HCT116 (cell line): ENCODE measurements around the gene TULP4. TPM values are rescaled to one million over a fixed set of nuclear protein-coding genes. Genes with fewer than 3 reads are reported as not detected.

Experiments used
- ATAC-seq: fragments of 200-7000 bp; cut with Tn5 transposase; 2 replicates; pipeline ENCODE4 v1.9.1; 2020; ENCODE audit warnings: mild to moderate bottlenecking, moderate library complexity
- BruUV-seq: library from RNA; stranded (reverse); fragments of 400-500 nt; replicated peaks from 2 replicates; lab custom pipeline; 2021; lab: Mats Ljungman, UMichigan
- CTCF ChIA-PET: fragments of 300-600 bp; sonication (Branson Sonifier 250); formaldehyde crosslinking; loops from one replicate; lab custom pipeline; 2021; ENCODE audit warnings: antibody characterized with exemption; lab: Charles Lee
- POLR2A ChIA-PET: fragments of 300-600, 350-600 bp; sonication (Branson Sonifier 250); formaldehyde crosslinking; loops from one replicate; lab custom pipeline; 2021; ENCODE audit warnings: antibody characterized with exemption; lab: Charles Lee
- RAD21 ChIA-PET, 2 experiments: fragments of 300-600 bp; sonication (Branson Sonifier 250); formaldehyde crosslinking; loops; one replicate each; lab custom pipeline; 2023; ENCODE audit warnings: low total read pairs in 2 of 2; ENCODE audit not compliant: uncharacterized antibody in 2 of 2, unreplicated experiment in 2 of 2, low non-redundant PET in 1 of 2; lab: Charles Lee
- DNase-seq: peaks from one replicate; pipeline ENCODE4 v3.0.0-alpha.2; 2010; ENCODE audit warnings: low read depth, low spot score
- H2AFZ ChIP-seq: fragments of 200-600 bp; shearing (Covaris generic), sonication (generic); 2 replicates; pipeline ENCODE4 v1.6.1; 2017; ENCODE audit warnings: low read depth, mixed run types, mixed read lengths, antibody characterized with exemption, low read length; ENCODE audit not compliant: poor library complexity, severe bottlenecking
- H3K27ac ChIP-seq: 2 replicates; pipeline ENCODE4 v1.5.1; 2012; ENCODE audit warnings: low read depth, low read length
- H3K27me3 ChIP-seq: fragments of 200-600 bp; sonication (generic); 2 replicates; pipeline ENCODE4 v1.6.1; 2016; ENCODE audit warnings: mixed run types, low read length, mixed read lengths; ENCODE audit not compliant: insufficient read depth
- H3K36me3 ChIP-seq, 2 experiments: fragments of 200-500 bp in 1 of 2; fragments of 200-600 bp in 1 of 2; sonication (Bioruptor generic) in 1 of 2; sonication (generic) in 1 of 2; 2 replicates each; pipeline versions ENCODE4 v1.5.1 to v1.6.1; 2014 to 2016; ENCODE audit warnings: low read length in 2 of 2, inconsistent platforms in 1 of 2, mixed read lengths in 1 of 2, mixed run types in 1 of 2; ENCODE audit not compliant: insufficient read depth in 2 of 2, control insufficient read depth in 1 of 2
- H3K4me1 ChIP-seq, 2 experiments: fragments of 200-600 bp in 1 of 2; sonication (generic) in 1 of 2; 2 replicates each; pipeline versions ENCODE4 v1.5.1 to v1.6.1; 2012 to 2017; ENCODE audit warnings: low read length in 2 of 2, inconsistent platforms in 1 of 2, mild to moderate bottlenecking in 1 of 2, mixed read lengths in 1 of 2, mixed run types in 1 of 2, moderate library complexity in 1 of 2; ENCODE audit not compliant: insufficient read depth in 2 of 2, control insufficient read depth in 1 of 2
- H3K4me2 ChIP-seq: fragments of 200-600 bp; sonication (generic); 2 replicates; pipeline ENCODE4 v1.6.1; 2017; ENCODE audit warnings: mixed run types, low read length, mixed read lengths
- H3K4me3 ChIP-seq, 2 experiments: fragments of 200-600 bp in 1 of 2; sonication (generic) in 1 of 2; replicated peaks in 1 of 2; 2 replicates each; pipeline ENCODE4 v1.5.1; 2011 to 2016; ENCODE audit warnings: low read length in 2 of 2, control low read depth in 1 of 2, low read depth in 1 of 2, mild to moderate bottlenecking in 1 of 2, mixed read lengths in 1 of 2, mixed run types in 1 of 2
- H3K79me2 ChIP-seq: fragments of 200-600 bp; sonication (generic); 2 replicates; pipeline ENCODE4 v1.6.1; 2017; ENCODE audit warnings: mild to moderate bottlenecking, mixed run types, low read length, moderate library complexity, mixed read lengths; ENCODE audit not compliant: insufficient read depth
- H3K9ac ChIP-seq: fragments of 200-600 bp; sonication (generic); 2 replicates; pipeline ENCODE4 v1.6.1; 2016; ENCODE audit warnings: low read length, mixed read lengths
- H3K9me2 ChIP-seq: fragments of 200-600 bp; sonication (generic), shearing (Covaris generic); 2 replicates; pipeline ENCODE4 v1.6.1; 2017; ENCODE audit warnings: mixed run types, mild to moderate bottlenecking, moderate library complexity; ENCODE audit not compliant: insufficient read depth
- H3K9me3 ChIP-seq, 2 experiments: fragments of 200-500 bp in 1 of 2; fragments of 200-600 bp in 1 of 2; sonication (Bioruptor generic) in 1 of 2; sonication (generic) in 1 of 2; 2 replicates each; pipeline ENCODE4 v1.6.1; 2014 to 2017; ENCODE audit warnings: low read length in 2 of 2, mixed read lengths in 2 of 2, inconsistent platforms in 1 of 2, low read depth in 1 of 2, mild to moderate bottlenecking in 1 of 2, mixed run types in 1 of 2, moderate library complexity in 1 of 2; ENCODE audit not compliant: control insufficient read depth in 1 of 2, insufficient read depth in 1 of 2
- H4K20me1 ChIP-seq: fragments of 200-600 bp; sonication (generic), shearing (Covaris generic); 2 replicates; pipeline ENCODE4 v1.6.1; 2017; ENCODE audit warnings: mixed run types, mild to moderate bottlenecking, moderate library complexity; ENCODE audit not compliant: insufficient read depth
- CBX3 ChIP-seq: IDR thresholded peaks from 2 replicates; pipeline ENCODE4 v1.6.1; 2012; ENCODE audit warnings: low read depth
- CEBPB ChIP-seq: IDR thresholded peaks from 2 replicates; pipeline ENCODE4 v1.6.1; 2012; ENCODE audit warnings: low read depth
- CTCF ChIP-seq, 3 experiments: fragments of 200-600 bp in 1 of 3; sonication (generic) in 1 of 3; IDR thresholded peaks in 2 of 3; conservative IDR thresholded peaks in 1 of 3; 2 replicates each; pipeline ENCODE4 v1.5.1; 2012 to 2017; ENCODE audit warnings: low read depth in 2 of 3, low read length in 2 of 3, antibody characterized with exemption in 1 of 3, borderline replicate concordance in 1 of 3, control low read depth in 1 of 3, mild to moderate bottlenecking in 1 of 3, mixed read lengths in 1 of 3, mixed run types in 1 of 3, moderate library complexity in 1 of 3; ENCODE audit not compliant: insufficient read depth in 1 of 3
- EGR1 ChIP-seq: IDR thresholded peaks from 2 replicates; pipeline ENCODE4 v1.6.1; 2012; ENCODE audit warnings: low read depth
- EZH2 ChIP-seq: fragments of 200-600 bp; sonication (generic); IDR thresholded peaks from 2 replicates; pipeline ENCODE4 v1.6.1; 2017; ENCODE audit warnings: antibody characterized with exemption, mixed run types
- FOSL1 ChIP-seq: IDR thresholded peaks from 2 replicates; pipeline ENCODE4 v1.6.1; 2012; ENCODE audit warnings: low read depth
- MAX ChIP-seq: IDR thresholded peaks from 2 replicates; pipeline ENCODE4 v1.6.1; 2012
- POLR2A ChIP-seq: IDR thresholded peaks from 2 replicates; pipeline ENCODE4 v1.7.0; 2011; ENCODE audit warnings: borderline replicate concordance; ENCODE audit not compliant: insufficient read depth, insufficient read length; ENCODE audit errors: extremely low read depth
- RAD21 ChIP-seq: IDR thresholded peaks from 2 replicates; pipeline ENCODE4 v1.6.1; 2012; ENCODE audit warnings: low read depth, mild to moderate bottlenecking
- YY1 ChIP-seq: IDR thresholded peaks from 2 replicates; pipeline ENCODE4 v1.6.1; 2011; ENCODE audit warnings: low read length, low read depth, moderate library complexity, mild to moderate bottlenecking; ENCODE audit not compliant: insufficient replicate concordance; ENCODE audit errors: extremely low read depth
- ZBTB33 ChIP-seq: IDR thresholded peaks from 2 replicates; pipeline ENCODE4 v1.6.1; 2011; ENCODE audit warnings: mild to moderate bottlenecking, low read length, moderate library complexity; ENCODE audit not compliant: insufficient replicate concordance; ENCODE audit errors: extremely low read depth
- ZFX ChIP-seq: fragments of 450-650 bp; IDR thresholded peaks from 2 replicates; pipeline ENCODE4 v1.6.1; 2017
- intact Hi-C: fragments of 100-400 bp; cut with micrococcal nuclease; formaldehyde crosslinking; loops from 2 replicates; pipeline ENCODE4 v1.10.0; 2022
- total RNA-seq: library from RNA; stranded (reverse); gene quantifications from one replicate; pipeline ENCODE4 v1.2.1, GENCODE V29; 2021; ENCODE audit not compliant: unreplicated experiment

TULP4 gene
- total RNA-seq, 1 experiment from 2014 or later, result 70.8 TPM

- H3K9me2 ChIP-seq, result no peaks in the 10 kb centered on the region
- ChIA-PET RAD21 (no interaction called here), CTCF (interaction anchor here (0.9 kb wide), 1 partner anchor 343 kb away, joined by 3 read pairs; no protein-coding TSS in a partner anchor), POLR2A (interaction anchor here (0.9 kb wide), 1 partner anchor 12 kb away, joined by 3 read pairs; no protein-coding TSS in a partner anchor)
- no peak overlapping the region for H3K27ac ChIP-seq
- DNase-seq (no peak), ATAC-seq (no peak)
- H3K4me2 ChIP-seq, result no peak overlapping the region
- H3K9ac ChIP-seq, result no peak overlapping the region
- no TSS peak for BruUV-seq
- no peak overlapping the region for H3K4me3 ChIP-seq
- peaks cover 6 to 23% of the 10 kb centered on the region in 2 experiments; a peak in 3 of 4 replicates for H3K4me1 ChIP-seq
- 0 out of 2 replicates have a peak, but pooled peaks cover 4% of the 10 kb centered on the region for H4K20me1 ChIP-seq
- no peak for TF ChIP-seq ZFX
- TF ChIP-seq EZH2, result no peak
- no peak for TF ChIP-seq YY1
- TF ChIP-seq CBX3, result no peak
- TF ChIP-seq FOSL1, result no peak
- TF ChIP-seq CEBPB, result no peak
- no peak for TF ChIP-seq ZBTB33
- TF ChIP-seq EGR1, result no peak
- no peak for TF ChIP-seq RAD21
- no peak for TF ChIP-seq MAX
- TF ChIP-seq CTCF (IDR thresholded peaks at IDR 0.05 in 2 of 3, conservative IDR thresholded peaks at IDR 0.05 in 1 of 3; ENCODE audit: borderline replicate concordance in 1 of 3, insufficient read depth in 1 of 3, low read depth in 2 of 3, low read length in 2 of 3), result no peak
- no peak for TF ChIP-seq POLR2A
- no peaks in the 10 kb centered on the region for H3K36me3 ChIP-seq
- no peaks in the 10 kb centered on the region for H3K9me3 ChIP-seq
- intact Hi-C loops, result no loop called here
- H2AFZ ChIP-seq, result no peak overlapping the region
- peaks cover 27% of the 10 kb centered on the region for H3K79me2 ChIP-seq
- no peaks in the 10 kb centered on the region for H3K27me3 ChIP-seq
These were observed 245.7 kb downstream of the TULP4 start for GRCh38 chr6:158557927-158558326.
